Measurements from ENCODE around the gene TIMMDC1. TPM values are rescaled to one million over a fixed set of nuclear protein-coding genes. Genes with fewer than 3 reads are reported as not detected.

TIMMDC1 gene
- total RNA-seq, 1 experiment from 2014 or later = 121 TPM

- POLR2A ChIA-PET = no interaction called here
- H3K79me2 ChIP-seq (ENCODE audit: insufficient read depth, low read length) = no peaks in the 10 kb centered on the region
- intact Hi-C loops (cut with micrococcal nuclease) = no loop called here
- no peak overlapping the region for H3K9ac ChIP-seq (ENCODE audit: low read length)
- H3K27ac ChIP-seq (ENCODE audit: low read depth, low read length) = no peak overlapping the region
- H3K27me3 ChIP-seq (ENCODE audit: insufficient read depth, low read length) = no peaks in the 10 kb centered on the region
- BruUV-seq (replicated peaks) = no TSS peak
- H3K4me1 ChIP-seq (ENCODE audit: control insufficient read depth in 1 of 2, insufficient read depth in 2 of 2, low read length in 2 of 2) = no peaks in the 10 kb centered on the region
- CTCF ChIA-PET = no interaction called here
- ATAC-seq = no peak
- H4K20me1 ChIP-seq (ENCODE audit: insufficient read depth) = no peaks in the 10 kb centered on the region
- H3K36me3 ChIP-seq (ENCODE audit: control insufficient read depth in 1 of 2, insufficient read depth in 2 of 2, low read length in 2 of 2) = peaks cover 5 to 8% of the 10 kb centered on the region in 2 experiments
- TF ChIP-seq ELF1 (IDR thresholded peaks at IDR 0.05; ENCODE audit: borderline replicate concordance, low read depth) = no peak
- TF ChIP-seq POLR2A (IDR thresholded peaks at IDR 0.05; ENCODE audit: borderline replicate concordance, extremely low read depth, insufficient read depth, insufficient read length) = no peak
- no peak for TF ChIP-seq TCF7L2 (IDR thresholded peaks at IDR 0.05; ENCODE audit: borderline replicate concordance, extremely low read depth, insufficient read depth, insufficient read length)
- TF ChIP-seq EZH2 (IDR thresholded peaks at IDR 0.05) = no peak
- no peak for TF ChIP-seq ZBTB33 (IDR thresholded peaks at IDR 0.05; ENCODE audit: extremely low read depth, insufficient replicate concordance, low read length)
- TF ChIP-seq ZFX (IDR thresholded peaks at IDR 0.05) = no peak
- TF ChIP-seq JUND (IDR thresholded peaks at IDR 0.05) = no peak
- TF ChIP-seq CBX3 (IDR thresholded peaks at IDR 0.05; ENCODE audit: low read depth) = no peak
- TF ChIP-seq EGR1 (IDR thresholded peaks at IDR 0.05; ENCODE audit: low read depth) = no peak
- TF ChIP-seq REST (IDR thresholded peaks at IDR 0.05; ENCODE audit: low read depth) = no peak
- TF ChIP-seq SRF (IDR thresholded peaks at IDR 0.05; ENCODE audit: low read depth) = no peak
- TF ChIP-seq FOSL1 (IDR thresholded peaks at IDR 0.05; ENCODE audit: low read depth) = no peak
- TF ChIP-seq YY1 (IDR thresholded peaks at IDR 0.05; ENCODE audit: extremely low read depth, insufficient replicate concordance, low read depth, low read length) = no peak
- no peak for TF ChIP-seq POLR2AphosphoS5 (IDR thresholded peaks at IDR 0.05; ENCODE audit: low read depth, low read length)
- no peak for TF ChIP-seq MAX (IDR thresholded peaks at IDR 0.05)
- TF ChIP-seq RAD21 (IDR thresholded peaks at IDR 0.05; ENCODE audit: low read depth) = no peak
- TF ChIP-seq CEBPB (IDR thresholded peaks at IDR 0.05; ENCODE audit: low read depth) = no peak
- TF ChIP-seq EZH2phosphoT487 (IDR thresholded peaks at IDR 0.05; ENCODE audit: borderline replicate concordance) = no peak
- no peak for TF ChIP-seq CTCF (IDR thresholded peaks at IDR 0.05 in 2 of 3, conservative IDR thresholded peaks at IDR 0.05 in 1 of 3; ENCODE audit: borderline replicate concordance in 1 of 3, insufficient read depth in 1 of 3, low read depth in 2 of 3, low read length in 2 of 3)
- H3K9me3 ChIP-seq (ENCODE audit: control insufficient read depth in 1 of 2, insufficient read depth in 1 of 2, low read depth in 1 of 2, low read length in 2 of 2) = no peaks in the 10 kb centered on the region
- DNase-seq (ENCODE audit: low read depth, low spot score) = no peak
- H3K9me2 ChIP-seq (ENCODE audit: insufficient read depth) = no peaks in the 10 kb centered on the region
- no peak overlapping the region for H2AFZ ChIP-seq (ENCODE audit: low read depth, low read length, poor library complexity, severe bottlenecking)
- H3K4me3 ChIP-seq (replicated peaks in 1 of 2; ENCODE audit: low read depth in 1 of 2, low read length in 2 of 2) = no peak overlapping the region
- RAD21 ChIA-PET (ENCODE audit: low non-redundant PET in 1 of 2, low total read pairs in 2 of 2, uncharacterized antibody in 2 of 2, unreplicated experiment in 2 of 2) = no interaction called here
- H3K4me2 ChIP-seq (ENCODE audit: low read length) = no peak overlapping the region
Measured at GRCh38 chr3:119527714-119528113, 29.4 kb downstream of the TIMMDC1 start.
